Right atrium auricular region (tissue), 2 donors: ENCODE data around the gene GNA15. TPM values are rescaled to one million over a fixed set of nuclear protein-coding genes. Genes with fewer than 3 reads are reported as not detected.

Experiments
- DNase-seq: peaks from one replicate; pipeline ENCODE4 v3.0.0-alpha.2; 2019; ENCODE audit warnings: low spot score
- H3K27ac ChIP-seq, 2 donors: fragments of 200-600 bp; sonication (generic); 1 replicate in 1 of 2; 2 replicates in 1 of 2; pipeline ENCODE4 v1.5.1; 2016 to 2019
- H3K27me3 ChIP-seq, 2 donors: fragments of 200-600 bp; sonication (generic); one replicate each; pipeline versions ENCODE4 v1.5.1 to v1.6.0; 2017 to 2019
- H3K36me3 ChIP-seq: fragments of 200-600 bp; sonication (generic); one replicate; pipeline ENCODE4 v1.5.1; 2016
- H3K4me1 ChIP-seq, 2 donors: fragments of 200-600 bp; sonication (generic); one replicate each; pipeline versions ENCODE4 v1.5.1 to v1.6.0; 2017 to 2019
- H3K4me3 ChIP-seq, 2 donors: fragments of 200-600 bp; sonication (generic); 1 replicate in 1 of 2; 2 replicates in 1 of 2; pipeline ENCODE4 v1.5.1; 2017 to 2019; ENCODE audit warnings: mild to moderate bottlenecking in 1 of 2, moderate library complexity in 1 of 2
- H3K9me3 ChIP-seq, 2 donors: fragments of 200-600 bp; sonication (generic); one replicate each; pipeline ENCODE4 v1.5.1; 2019
- total RNA-seq, 2 donors: library from RNA; depleted of rRNA; stranded (reverse); fragments of >200 nt; gene quantifications; one replicate each; pipeline ENCODE4 v1.1.0, GENCODE V29; 2016
- TF ChIP-seq, protein P1 (sequence below), 2 donors: fragments of 200-600 bp; sonication (generic); IDR thresholded peaks; one replicate each; pipeline ENCODE4 v1.5.1; 2019; ENCODE audit warnings: antibody characterized with exemption in 2 of 2

The GNA15 gene
- total RNA-seq, 2 donors from 2014 or later, result 0.74 to 3.0 TPM

- TF ChIP-seq, protein P1, sequence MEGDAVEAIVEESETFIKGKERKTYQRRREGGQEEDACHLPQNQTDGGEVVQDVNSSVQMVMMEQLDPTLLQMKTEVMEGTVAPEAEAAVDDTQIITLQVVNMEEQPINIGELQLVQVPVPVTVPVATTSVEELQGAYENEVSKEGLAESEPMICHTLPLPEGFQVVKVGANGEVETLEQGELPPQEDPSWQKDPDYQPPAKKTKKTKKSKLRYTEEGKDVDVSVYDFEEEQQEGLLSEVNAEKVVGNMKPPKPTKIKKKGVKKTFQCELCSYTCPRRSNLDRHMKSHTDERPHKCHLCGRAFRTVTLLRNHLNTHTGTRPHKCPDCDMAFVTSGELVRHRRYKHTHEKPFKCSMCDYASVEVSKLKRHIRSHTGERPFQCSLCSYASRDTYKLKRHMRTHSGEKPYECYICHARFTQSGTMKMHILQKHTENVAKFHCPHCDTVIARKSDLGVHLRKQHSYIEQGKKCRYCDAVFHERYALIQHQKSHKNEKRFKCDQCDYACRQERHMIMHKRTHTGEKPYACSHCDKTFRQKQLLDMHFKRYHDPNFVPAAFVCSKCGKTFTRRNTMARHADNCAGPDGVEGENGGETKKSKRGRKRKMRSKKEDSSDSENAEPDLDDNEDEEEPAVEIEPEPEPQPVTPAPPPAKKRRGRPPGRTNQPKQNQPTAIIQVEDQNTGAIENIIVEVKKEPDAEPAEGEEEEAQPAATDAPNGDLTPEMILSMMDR (IDR thresholded peaks at IDR 0.05), result no peak
- Histone ChIP-seq H3K27me3 (no peaks in the 10 kb centered on the region), H3K9me3 (no peaks in the 10 kb centered on the region), H3K36me3 (no peaks in the 10 kb centered on the region), H3K4me3 (no peak overlapping the region), H3K27ac (no peak overlapping the region), H3K4me1 (peaks cover 0 to 31% of the 10 kb centered on the region in 2 donors)
- no peak for DNase-seq
Observed at GRCh38 chr19:3183721-3184641, 48.1 kb downstream of the GNA15 start.

GRCh38 chr19:3184847-3185460, 49.1 kb downstream of the GNA15 start:
- peak; percentile 71 for DNase-seq
- Histone ChIP-seq H3K27ac (peak overlapping the region; percentile 87), H3K36me3 (no peaks in the 10 kb centered on the region), H3K27me3 (no peaks in the 10 kb centered on the region), H3K4me1 (peaks cover 0 to 31% of the 10 kb centered on the region in 2 donors), H3K9me3 (no peaks in the 10 kb centered on the region), H3K4me3 (peak overlapping the region; percentile 93 to 95)
- TF ChIP-seq, protein P1 (IDR thresholded peaks at IDR 0.05), result no peak

GRCh38 chr19:3185461-3186159, 49.8 kb downstream of the GNA15 start, which contains the start of gene NCLN:
Gene NCLN, plus strand, starts transcription at chr19:3185930. Its CDS starts 101 bp downstream, at chr19:3186031.
- no peaks in the 10 kb centered on the region for H3K9me3 ChIP-seq
- DNase-seq, result peak; percentile 93
- H3K27ac ChIP-seq, result peak within 1 kb of the TSS; percentile 87

GRCh38 chr19:3186160-3186688, 50.4 kb downstream of the GNA15 start:
- no peaks in the 10 kb centered on the region for H3K9me3 ChIP-seq
- DNase-seq, result no peak
- peak overlapping the region; percentile 93 to 95 for H3K4me3 ChIP-seq
- peaks cover 0 to 31% of the 10 kb centered on the region in 2 donors for H3K4me1 ChIP-seq
- TF ChIP-seq, protein P1 (IDR thresholded peaks at IDR 0.05), result no peak
- no peaks in the 10 kb centered on the region for H3K36me3 ChIP-seq
- no peaks in the 10 kb centered on the region for H3K27me3 ChIP-seq
- H3K27ac ChIP-seq, result peak overlapping the region; percentile 66 to 87

More at GRCh38 chr19:3185461-3186159, 49.8 kb downstream of the GNA15 start, which contains the start of gene NCLN:
- Histone ChIP-seq H3K4me3 (peak within 1 kb of the TSS; percentile 93 to 95), H3K4me1 (peaks cover 0 to 31% of the 10 kb centered on the region in 2 donors), H3K27me3 (no peaks in the 10 kb centered on the region), H3K36me3 (no peaks in the 10 kb centered on the region)
- TF ChIP-seq, protein P1 (IDR thresholded peaks at IDR 0.05), result no peak

GRCh38 chr19:3186891-3187661, 51.2 kb downstream of the GNA15 start:
- TF ChIP-seq, protein P1 (IDR thresholded peaks at IDR 0.05), result no peak
- Histone ChIP-seq H3K9me3 (no peaks in the 10 kb centered on the region), H3K27ac (peak overlapping the region in 1 of 2 donors; percentile 66), H3K4me3 (peak overlapping the region; percentile 93 to 95), H3K36me3 (no peaks in the 10 kb centered on the region), H3K4me1 (peaks cover 0 to 31% of the 10 kb centered on the region in 2 donors), H3K27me3 (no peaks in the 10 kb centered on the region)
- DNase-seq, result no peak
